Uterus (tissue), 4 donors: ENCODE results near the gene LPCAT2. TPM values are rescaled to one million over a fixed set of nuclear protein-coding genes. Genes with fewer than 3 reads are reported as not detected.
A peak's percentile ranks its signal among the peaks of the same experiment; 100 is the strongest.

ENCODE experiments used
- DNase-seq, 2 donors: peaks; one replicate each; pipeline ENCODE4 v3.0.0-alpha.2; 2019 to 2020
- H3K27ac ChIP-seq, 2 donors: fragments of 200-600 bp; sonication (generic); 1 replicate in 1 of 2; 2 replicates in 1 of 2; pipeline ENCODE4 v1.5.1; 2016 to 2018
- H3K27me3 ChIP-seq, 2 donors: fragments of 200-600 bp; sonication (generic); one replicate each; pipeline ENCODE4 v1.5.1; 2018 to 2019; ENCODE audit warnings: control low read depth in 1 of 2
- H3K36me3 ChIP-seq, 2 donors: fragments of 200-600 bp; sonication (generic); one replicate each; pipeline ENCODE4 v1.5.1; 2019; ENCODE audit warnings: control low read depth in 1 of 2
- H3K4me1 ChIP-seq, 2 donors: fragments of 200-600 bp; sonication (generic); one replicate each; pipeline ENCODE4 v1.5.1; 2018 to 2019; ENCODE audit warnings: control low read depth in 1 of 2
- H3K4me3 ChIP-seq, 2 donors: fragments of 200-600 bp; sonication (generic); 1 replicate in 1 of 2; 2 replicates in 1 of 2; pipeline ENCODE4 v1.5.1; 2018 to 2019; ENCODE audit warnings: mild to moderate bottlenecking in 1 of 2
- H3K9me3 ChIP-seq, 2 donors: fragments of 200-600 bp; sonication (generic); one replicate each; pipeline ENCODE4 v1.5.1; 2019; ENCODE audit warnings: control low read depth in 1 of 2
- CTCF ChIP-seq, 4 experiments: fragments of 200-600 bp in 2 of 4; fragments of 450-650 bp in 2 of 4; sonication (generic) in 2 of 4; IDR thresholded peaks; one replicate each; pipeline ENCODE4 v1.5.1; 2016 to 2019; ENCODE audit warnings: antibody characterized with exemption in 4 of 4, mild to moderate bottlenecking in 2 of 4, moderate library complexity in 1 of 4
- POLR2A ChIP-seq, 2 donors: fragments of 450-650 bp; IDR thresholded peaks; one replicate each; pipeline ENCODE4 v1.6.1; 2016; ENCODE audit warnings: antibody characterized with exemption in 2 of 2, mild to moderate bottlenecking in 1 of 2, moderate library complexity in 1 of 2
- intact Hi-C: fragments of 100-400 bp; cut with DNase I; formaldehyde crosslinking; loops from one replicate; pipeline ENCODE4 v1.15.1; 2023; ENCODE audit warnings: low total_unique reads
- total RNA-seq, 4 donors: library from RNA; depleted of rRNA in 3 of 4; stranded (reverse); fragments of >200 nt in 3 of 4; gene quantifications; one replicate each; pipeline versions ENCODE4 v1.1.0 to v1.2.4, GENCODE V29; 2014 to 2023
- donor health status: DM: yes; HTN: yes; CAD: no.

The LPCAT2 gene, protein sequence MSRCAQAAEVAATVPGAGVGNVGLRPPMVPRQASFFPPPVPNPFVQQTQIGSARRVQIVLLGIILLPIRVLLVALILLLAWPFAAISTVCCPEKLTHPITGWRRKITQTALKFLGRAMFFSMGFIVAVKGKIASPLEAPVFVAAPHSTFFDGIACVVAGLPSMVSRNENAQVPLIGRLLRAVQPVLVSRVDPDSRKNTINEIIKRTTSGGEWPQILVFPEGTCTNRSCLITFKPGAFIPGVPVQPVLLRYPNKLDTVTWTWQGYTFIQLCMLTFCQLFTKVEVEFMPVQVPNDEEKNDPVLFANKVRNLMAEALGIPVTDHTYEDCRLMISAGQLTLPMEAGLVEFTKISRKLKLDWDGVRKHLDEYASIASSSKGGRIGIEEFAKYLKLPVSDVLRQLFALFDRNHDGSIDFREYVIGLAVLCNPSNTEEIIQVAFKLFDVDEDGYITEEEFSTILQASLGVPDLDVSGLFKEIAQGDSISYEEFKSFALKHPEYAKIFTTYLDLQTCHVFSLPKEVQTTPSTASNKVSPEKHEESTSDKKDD
- total RNA-seq: 10 to 100 TPM; 28.8 to 52.9 (median 36.3) TPM

DNA sequence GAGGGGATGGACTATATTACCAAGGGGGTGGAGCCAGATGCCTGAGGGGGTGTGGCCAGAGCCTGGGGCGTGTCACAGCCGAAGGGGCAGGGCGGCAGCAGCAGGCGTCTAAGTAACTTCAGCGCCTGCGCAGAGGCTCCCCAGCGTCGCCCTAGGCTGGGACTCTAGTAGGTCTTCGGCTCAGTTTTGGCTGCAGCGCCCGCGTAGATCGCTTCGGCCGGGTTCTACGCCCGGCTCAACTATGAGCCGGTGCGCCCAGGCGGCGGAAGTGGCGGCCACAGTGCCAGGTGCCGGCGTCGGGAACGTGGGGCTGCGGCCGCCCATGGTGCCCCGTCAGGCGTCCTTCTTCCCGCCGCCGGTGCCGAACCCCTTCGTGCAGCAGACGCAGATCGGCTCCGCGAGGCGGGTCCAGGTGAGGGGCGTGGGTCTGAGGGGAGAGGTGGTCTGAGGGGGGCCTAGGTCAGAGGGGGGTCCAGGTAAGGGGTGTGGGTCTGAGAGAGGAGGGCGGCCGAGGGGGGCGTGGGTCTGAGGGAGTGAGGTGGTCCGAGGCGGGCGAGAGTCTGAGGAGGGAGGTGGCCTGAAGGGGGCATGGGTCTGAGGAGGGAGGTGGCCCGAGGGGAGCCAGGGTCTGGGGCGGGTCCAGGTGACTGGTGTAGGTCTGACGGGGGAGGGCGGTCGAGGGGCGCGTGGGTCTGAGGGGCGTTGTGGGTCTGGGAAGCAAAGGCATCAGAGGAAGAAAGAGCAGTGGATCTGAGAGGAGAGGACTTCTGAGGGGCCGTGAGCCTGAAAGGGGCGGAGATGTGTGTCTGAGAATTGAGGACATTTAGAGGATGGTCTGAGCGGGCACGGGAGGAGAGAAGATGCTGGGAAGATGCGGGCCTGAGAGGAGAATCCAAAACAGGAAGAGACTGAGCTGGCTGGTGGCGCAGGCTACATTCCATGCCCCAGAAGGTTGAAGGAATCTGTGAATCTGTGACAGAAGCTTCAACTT is at the start of gene LPCAT2:
TSS of gene LPCAT2 (plus strand) at position 132 of the 991 bp plus-strand sequence. CDS start at position 242, 110 bp downstream.
- TF ChIP-seq CTCF (IDR thresholded peaks at IDR 0.05): no peak
- TF ChIP-seq POLR2A (IDR thresholded peaks at IDR 0.05): peak; percentile 81 to 83
- Histone ChIP-seq H3K27me3 (no peaks in the 10 kb centered on the region), H3K4me3 (peak within 1 kb of the TSS; percentile 56 to 83), H3K36me3 (no peaks in the 10 kb centered on the region), H3K9me3 (no peaks in the 10 kb centered on the region), H3K27ac (peak within 1 kb of the TSS; percentile 84), H3K4me1 (no peaks in the 10 kb centered on the region)
- DNase-seq: peak; percentile 88 to 91
- intact Hi-C loops: no loop called here

DNA sequence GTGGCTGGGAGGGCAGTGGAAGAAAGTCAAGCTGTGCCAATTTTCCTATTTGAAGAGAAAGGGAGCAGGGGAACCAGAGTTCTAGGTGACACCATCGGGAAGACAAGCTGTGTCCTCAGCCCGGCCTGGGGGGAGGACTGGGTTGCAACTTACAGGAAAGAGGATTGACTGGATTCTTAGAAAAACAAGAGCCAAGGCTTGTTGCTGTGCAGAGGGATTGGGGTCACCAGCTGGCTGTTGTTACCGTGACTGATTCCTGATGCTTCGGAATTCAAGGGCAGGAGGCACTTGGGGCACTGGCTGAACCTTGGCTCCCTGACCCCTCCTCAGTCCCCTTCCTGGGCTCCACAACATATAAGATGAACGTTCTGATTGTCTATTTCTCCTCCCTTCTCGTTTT is 46.6 kb upstream of the LPCAT2 start:
- Histone ChIP-seq H3K27me3 (no peaks in the 10 kb centered on the region), H3K27ac (no peak overlapping the region), H3K9me3 (no peaks in the 10 kb centered on the region), H3K4me1 (no peaks in the 10 kb centered on the region), H3K4me3 (no peak overlapping the region), H3K36me3 (no peaks in the 10 kb centered on the region)
- no peak for TF ChIP-seq CTCF (IDR thresholded peaks at IDR 0.05)
- TF ChIP-seq POLR2A (IDR thresholded peaks at IDR 0.05): no peak
- DNase-seq: no peak
- intact Hi-C loops: loop anchor here (2.0 to 10.0 kb wide), 2 partner anchors 81 to 243 kb away; no protein-coding TSS in a partner anchor

DNA sequence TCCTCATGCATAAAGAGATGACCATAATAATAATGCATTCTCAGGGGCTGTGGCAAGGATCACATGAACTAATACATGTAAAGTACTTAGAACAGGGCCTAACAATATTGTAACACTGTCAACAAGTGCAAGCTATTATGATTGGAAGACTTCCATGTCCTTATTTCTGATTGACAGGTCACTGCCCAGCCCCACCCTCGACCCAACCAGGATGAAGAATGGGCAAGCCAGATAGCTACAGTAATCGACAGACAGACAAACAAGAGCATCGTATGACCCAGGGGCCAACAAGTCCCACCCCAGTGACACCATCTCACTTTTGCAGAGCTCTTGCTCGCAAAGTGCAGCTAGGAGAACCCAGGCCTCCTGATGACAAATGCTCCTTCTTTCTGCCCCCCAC is 44.5 kb upstream of the LPCAT2 start:
- DNase-seq: no peak
- H3K4me1 ChIP-seq: no peaks in the 10 kb centered on the region
- no peaks in the 10 kb centered on the region for H3K27me3 ChIP-seq
- H3K27ac ChIP-seq: no peak overlapping the region
- intact Hi-C loops: loop anchor here (10.0 kb wide), 1 partner anchor 240 kb away; no protein-coding TSS in a partner anchor
- TF ChIP-seq POLR2A (IDR thresholded peaks at IDR 0.05) (no peak), CTCF (IDR thresholded peaks at IDR 0.05) (no peak)
- no peaks in the 10 kb centered on the region for H3K9me3 ChIP-seq
- no peak overlapping the region for H3K4me3 ChIP-seq
- no peaks in the 10 kb centered on the region for H3K36me3 ChIP-seq

- TF ChIP-seq POLR2A (IDR thresholded peaks at IDR 0.05) (peak in 1 of 2 donors; percentile 37), CTCF (IDR thresholded peaks at IDR 0.05) (peak; percentile 99 to 100 (median 100))
- intact Hi-C loops: loop anchor here (10.0 kb wide), 1 partner anchor 240 kb away; no protein-coding TSS in a partner anchor
- Histone ChIP-seq H3K27me3 (no peaks in the 10 kb centered on the region), H3K4me1 (no peaks in the 10 kb centered on the region), H3K9me3 (no peaks in the 10 kb centered on the region), H3K27ac (no peak overlapping the region), H3K36me3 (no peaks in the 10 kb centered on the region), H3K4me3 (no peak overlapping the region)
- peak; percentile 90 to 91 for DNase-seq
These were observed 43.6 kb upstream of the LPCAT2 start for GRCh38 chr16:55465077-55465896.
